Glomerular visceral epithelial cell (primary cell): ENCODE measurements around the gene BIRC5.
A peak's percentile ranks its signal among the peaks of the same experiment; 100 is the strongest.
"Not testable (repeated sequence)": the region's sequence is repeated elsewhere in the genome, so short reads cannot be mapped to it uniquely, and the experiment has no call there.

Source experiments
- DNase-seq: peaks from one replicate; pipeline ENCODE4 v3.0.0-alpha.2; 2016; ENCODE audit errors: extremely low spot score

The BIRC5 gene

GRCh38 chr17:78214016-78214705 lies at the start of gene BIRC5:
TSS of gene BIRC5 (plus strand) at chr17:78214253. CDS start at chr17:78214317, 64 bp downstream.
- peak; percentile 87 for DNase-seq

GRCh38 chr17:78164748-78165607 lies 49.1 kb upstream of the BIRC5 start:
- no peak for DNase-seq

GRCh38 chr17:78166416-78166815 lies 47.6 kb upstream of the BIRC5 start:
- DNase-seq = no peak

GRCh38 chr17:78168242-78168902 lies 45.7 kb upstream of the BIRC5 start, which contains the start of gene SYNGR2:
TSS of gene SYNGR2 (plus strand) at chr17:78168581. CDS start at chr17:78168617, 36 bp downstream.
- DNase-seq = peak; percentile 80

- peak; percentile 79 for DNase-seq
Observed at GRCh38 chr17:78168903-78169793, 44.9 kb upstream of the BIRC5 start.

GRCh38 chr17:78170692-78171590 lies 43.1 kb upstream of the BIRC5 start:
- no peak for DNase-seq

GRCh38 chr17:78171591-78172248 lies 42.3 kb upstream of the BIRC5 start:
- DNase-seq = not testable (repeated sequence)

GRCh38 chr17:78172249-78173051 lies 41.6 kb upstream of the BIRC5 start:
- no peak for DNase-seq

- no peak for DNase-seq
Observed at GRCh38 chr17:78173097-78173715, 40.8 kb upstream of the BIRC5 start.

- DNase-seq = no peak
Observed at GRCh38 chr17:78174346-78174869, 39.6 kb upstream of the BIRC5 start.

GRCh38 chr17:78174870-78175642 lies 39.0 kb upstream of the BIRC5 start:
- DNase-seq = no peak

- DNase-seq = no peak
Observed at GRCh38 chr17:78175643-78175981, 38.4 kb upstream of the BIRC5 start.

- DNase-seq = no peak
Observed at GRCh38 chr17:78176548-78177025, 37.5 kb upstream of the BIRC5 start.

- DNase-seq = no peak
Observed at GRCh38 chr17:78179372-78179771, 34.7 kb upstream of the BIRC5 start.

- no peak for DNase-seq
Observed at GRCh38 chr17:78180083-78180482, 34.0 kb upstream of the BIRC5 start.

- DNase-seq = no peak
Observed at GRCh38 chr17:78180508-78180907, 33.5 kb upstream of the BIRC5 start.

- DNase-seq = no peak
Observed at GRCh38 chr17:78182504-78182903, 31.5 kb upstream of the BIRC5 start.
